Endothelial cell of umbilical vein (primary cell): ENCODE measurements around the gene OR4K15. TPM values are rescaled to one million over a fixed set of nuclear protein-coding genes. Genes with fewer than 3 reads are reported as not detected.

ENCODE experiments used
- polyA plus RNA-seq, 4 experiments: library from polyadenylated mRNA; depleted of rRNA in 3 of 4; stranded (reverse) in 3 of 4; unstranded in 1 of 4; fragments of >200 nt; gene quantifications; 2 replicates each; pipeline versions ENCODE4 v1.2.1 to v1.2.3, GENCODE V29; 2011 to 2012; ENCODE audit warnings: missing spikeins in 1 of 4
- total RNA-seq: library from RNA; stranded (reverse); gene quantifications from 2 replicates; pipeline ENCODE4 v1.2.3, GENCODE V29; 2021

The OR4K15 gene
- total and polyA plus RNA-seq, 2 donors (not counting 3 experiments of a cell fraction or from before 2014, with no cell fraction given) = not detected

Other genes starting within 250 kb of the OR4K15 start
- not detected in 2 replicates for gene OR4Q3, start 232.0 kb upstream of the OR4K15 start, total RNA-seq
- gene OR4Q3, start 232.0 kb upstream of the OR4K15 start, polyA plus RNA-seq = not detected in 2 replicates
- not detected in 2 replicates for gene OR4M1, start 202.1 kb upstream of the OR4K15 start, total RNA-seq
- gene OR4M1, start 202.1 kb upstream of the OR4K15 start, polyA plus RNA-seq = not detected in 2 replicates
- not detected in 2 replicates for gene OR4N2, start 171.8 kb upstream of the OR4K15 start, total RNA-seq
- not detected in 2 replicates for gene OR4N2, start 171.8 kb upstream of the OR4K15 start, polyA plus RNA-seq
- gene OR4K2, start 100.4 kb upstream of the OR4K15 start, total RNA-seq = not detected in 2 replicates
- not detected in 2 replicates for gene OR4K2, start 100.4 kb upstream of the OR4K15 start, polyA plus RNA-seq
- not detected in 2 replicates for gene OR4K5, start 55.0 kb upstream of the OR4K15 start, total RNA-seq
- gene OR4K5, start 55.0 kb upstream of the OR4K15 start, polyA plus RNA-seq = not detected in 2 replicates
- gene OR4K1, start 44.7 kb upstream of the OR4K15 start, total RNA-seq = not detected in 2 replicates
- not detected in 2 replicates for gene OR4K1, start 44.7 kb upstream of the OR4K15 start, polyA plus RNA-seq
- gene OR4Q2, start 26.6 kb downstream of the OR4K15 start, total RNA-seq = not detected in 2 replicates
- not detected in 2 replicates for gene OR4Q2, start 26.6 kb downstream of the OR4K15 start, polyA plus RNA-seq
- not detected in 2 replicates for gene OR4K14, start 43.7 kb downstream of the OR4K15 start, total RNA-seq
- gene OR4K14, start 43.7 kb downstream of the OR4K15 start, polyA plus RNA-seq = not detected in 2 replicates
- gene OR4K13, start 60.4 kb downstream of the OR4K15 start, total RNA-seq = not detected in 2 replicates
- not detected in 2 replicates for gene OR4K13, start 60.4 kb downstream of the OR4K15 start, polyA plus RNA-seq
- gene OR4L1, start 84.5 kb downstream of the OR4K15 start, total RNA-seq = not detected in 2 replicates
- not detected in 2 replicates for gene OR4L1, start 84.5 kb downstream of the OR4K15 start, polyA plus RNA-seq
- not detected in 2 replicates for gene OR4K17, start 135.1 kb downstream of the OR4K15 start, total RNA-seq
- not detected in 2 replicates for gene OR4K17, start 135.1 kb downstream of the OR4K15 start, polyA plus RNA-seq
- not detected in 2 replicates for gene OR4N5, start 163.2 kb downstream of the OR4K15 start, total RNA-seq
- not detected in 2 replicates for gene OR4N5, start 163.2 kb downstream of the OR4K15 start, polyA plus RNA-seq
- gene OR11G2, start 215.3 kb downstream of the OR4K15 start, total RNA-seq = not detected in 2 replicates
- gene OR11G2, start 215.3 kb downstream of the OR4K15 start, polyA plus RNA-seq = not detected in 2 replicates
- not detected in 2 replicates for gene OR11H6, start 248.1 kb downstream of the OR4K15 start, total RNA-seq
- not detected in 2 replicates for gene OR11H6, start 248.1 kb downstream of the OR4K15 start, polyA plus RNA-seq